ENCODE results near the gene BCL11B.

BCL11B gene

GRCh38 chr14:99129998-99130397, 142.0 kb downstream of the BCL11B start:
- DNase-seq, result no peak

GRCh38 chr14:99129211-99129696, 142.7 kb downstream of the BCL11B start:
- no peak for DNase-seq

DNA sequence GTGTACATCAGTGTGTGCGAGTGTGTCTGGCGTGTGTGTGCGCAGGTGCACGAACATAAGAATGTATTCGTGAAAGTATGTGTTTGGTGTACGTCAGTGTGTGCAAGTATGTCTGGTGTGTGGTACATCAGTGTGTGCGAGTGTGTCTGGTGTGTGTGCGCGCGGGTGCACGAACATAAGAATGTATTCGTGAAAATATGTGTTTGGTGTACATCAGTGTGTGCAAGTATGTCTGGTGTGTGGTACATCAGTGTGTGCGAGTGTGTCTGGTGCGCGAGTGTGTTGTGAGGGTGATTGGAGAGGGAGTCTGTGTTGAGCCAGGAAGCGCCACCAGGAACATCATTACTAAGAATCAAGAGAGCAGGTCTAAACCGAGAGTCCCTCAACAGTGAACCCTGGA, 143.8 kb downstream of the BCL11B start:
- no peak for DNase-seq

- DNase-seq, result no peak
These were observed 144.3 kb downstream of the BCL11B start for GRCh38 chr14:99127651-99128167.

- DNase-seq, result no peak
These were observed 146.2 kb downstream of the BCL11B start for GRCh38 chr14:99125616-99126431.

GRCh38 chr14:99125113-99125512, 146.9 kb downstream of the BCL11B start:
- no peak for DNase-seq

DNA sequence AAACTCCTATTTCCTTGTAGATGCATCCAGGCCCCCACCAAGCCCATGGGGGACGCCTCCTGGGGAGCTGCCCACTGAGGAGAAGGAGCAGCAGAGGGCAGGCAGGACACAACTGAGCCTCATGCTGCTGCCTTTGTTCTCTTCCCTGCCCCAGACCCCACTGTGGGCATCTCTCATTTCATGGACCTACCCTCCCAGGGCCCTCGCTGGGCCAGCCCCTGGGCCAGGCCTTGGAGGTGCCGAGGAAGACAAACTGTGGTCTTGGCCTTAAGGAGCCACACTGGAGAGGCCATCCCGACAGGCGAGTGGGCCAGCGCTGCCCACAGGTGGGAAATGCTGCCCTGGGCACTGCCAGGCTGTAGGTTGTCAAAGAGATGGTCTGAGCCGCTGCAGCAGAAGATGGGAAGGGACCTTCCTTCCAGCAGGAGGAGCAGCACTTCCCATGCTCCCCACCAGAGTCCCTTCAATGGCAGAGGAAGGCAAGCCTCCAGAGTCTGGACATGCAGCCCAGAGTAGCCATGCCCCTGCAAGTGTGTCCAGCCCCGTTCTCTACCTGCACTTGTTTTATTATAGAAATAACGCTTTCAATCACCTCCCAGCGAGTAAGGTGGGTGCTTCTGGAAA, 147.4 kb downstream of the BCL11B start:
- no peak for DNase-seq

- DNase-seq, result no peak
These were observed 148.7 kb downstream of the BCL11B start for GRCh38 chr14:99123208-99123870.

- no peak for DNase-seq
These were observed 149.4 kb downstream of the BCL11B start for GRCh38 chr14:99122521-99123125.

GRCh38 chr14:99121319-99121875, 150.6 kb downstream of the BCL11B start:
- no peak for DNase-seq

GRCh38 chr14:99120526-99121318, 151.3 kb downstream of the BCL11B start:
- no peak for DNase-seq

DNA sequence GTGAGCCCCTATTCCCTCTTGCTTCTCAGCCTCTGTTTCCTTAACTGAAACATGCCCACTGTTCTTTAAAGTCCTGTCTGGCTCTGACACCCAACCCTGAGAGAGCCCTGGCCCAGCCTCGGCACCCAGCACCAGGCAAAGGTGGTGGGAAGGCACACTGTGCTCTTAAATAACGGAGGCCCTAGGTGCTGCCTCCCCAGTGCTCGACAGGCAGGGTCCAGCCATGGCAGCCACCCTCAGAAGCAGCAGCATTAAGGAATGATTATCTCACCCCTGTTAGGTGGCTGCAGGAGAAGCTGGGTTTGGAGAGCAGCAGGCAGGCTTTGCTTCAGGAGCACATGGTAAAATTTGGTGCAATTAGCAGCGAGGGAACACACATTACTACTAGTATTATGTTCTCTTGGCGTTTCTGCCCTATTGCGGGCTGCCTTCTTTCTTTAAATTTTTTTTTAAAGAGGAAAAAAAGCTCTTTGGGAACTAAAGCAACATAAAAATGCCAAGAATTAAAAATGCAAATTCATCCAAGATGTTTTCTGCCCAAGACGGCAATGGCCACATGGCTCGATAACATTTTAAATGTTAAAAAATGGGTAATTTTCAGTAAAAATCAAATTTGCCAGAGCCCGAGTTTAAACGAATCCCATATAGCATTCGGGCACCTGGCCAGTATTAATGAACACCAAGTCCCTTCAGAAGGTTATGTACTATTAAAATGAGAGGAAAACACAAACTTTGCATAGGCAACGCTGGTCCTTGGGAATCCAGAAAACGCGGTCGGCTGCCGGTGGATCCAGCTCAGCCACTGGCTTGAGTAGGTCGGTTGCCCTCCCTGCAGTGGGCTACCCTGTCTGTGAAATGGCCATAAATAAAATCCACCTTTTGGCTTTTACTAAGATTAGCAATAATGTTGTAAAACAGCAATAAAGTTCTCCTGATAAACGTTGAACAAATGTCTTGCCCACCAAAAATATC, 152.2 kb downstream of the BCL11B start:
- no peak for DNase-seq
